ENCODE measurements around the gene ALG3.

ALG3 gene

DNA sequence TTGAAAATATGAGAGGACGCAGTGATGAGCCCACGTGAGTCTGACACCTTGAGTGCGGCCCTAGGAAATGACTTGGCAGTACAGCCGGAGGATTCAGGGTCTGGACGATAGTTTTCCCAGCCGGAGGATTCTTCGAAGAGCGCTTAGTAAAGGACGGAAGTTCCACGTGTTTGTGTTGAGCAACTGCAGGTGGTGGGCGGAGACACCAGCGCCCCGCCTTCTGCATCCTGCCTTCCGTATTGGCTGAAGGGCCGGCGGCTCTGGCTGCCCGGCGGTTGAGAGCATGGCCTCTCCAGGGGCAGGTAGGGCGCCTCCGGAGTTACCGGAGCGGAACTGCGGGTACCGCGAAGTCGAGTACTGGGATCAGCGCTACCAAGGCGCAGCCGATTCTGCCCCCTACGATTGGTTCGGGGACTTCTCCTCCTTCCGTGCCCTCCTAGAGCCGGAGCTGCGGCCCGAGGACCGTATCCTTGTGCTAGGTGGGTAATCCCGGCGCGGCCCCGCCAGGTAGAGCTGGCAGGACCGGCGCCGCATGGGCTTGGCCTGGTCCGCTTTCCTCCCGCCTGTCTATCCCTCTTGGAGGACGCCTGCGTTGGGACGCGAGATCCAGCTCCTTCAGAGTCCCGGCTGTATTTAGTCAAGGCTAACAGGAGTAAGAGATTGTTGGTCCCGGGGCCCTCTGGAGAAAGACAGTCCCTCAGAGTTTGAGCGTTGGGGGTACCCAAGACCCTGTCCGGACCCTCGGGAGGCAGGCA is 827 bp upstream of the ALG3 start, which contains the start of gene EEF1AKMT4:
EEF1AKMT4 (plus strand) TSS at position 261 of the 755 bp plus-strand sequence; CDS start at position 284, 23 bp downstream.
- TF ChIP-seq GATA3 (IDR thresholded peaks at IDR 0.05; ENCODE audit: low read depth, low read length) (no peak), GATA2 (IDR thresholded peaks at IDR 0.05; ENCODE audit: low read depth, low read length) (no peak)

DNA sequence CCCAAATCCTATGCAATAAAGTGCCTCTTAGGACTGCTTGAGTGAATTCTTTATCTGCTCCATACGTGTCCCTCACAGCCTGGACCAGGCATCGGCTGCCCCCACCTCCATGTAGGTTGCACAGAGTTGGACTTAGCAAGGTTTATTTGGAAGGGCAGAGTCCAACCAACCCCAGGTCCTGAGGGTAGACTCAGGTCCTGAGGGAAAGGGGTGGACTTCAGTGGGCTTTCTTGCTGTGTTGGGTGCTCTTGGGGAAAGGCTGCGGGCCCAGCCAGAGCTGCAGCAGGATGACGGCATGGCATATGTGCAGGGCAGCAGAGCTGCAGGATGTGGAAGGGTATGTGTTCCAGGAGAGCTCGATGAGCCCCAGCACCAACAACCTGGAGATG is 6.5 kb downstream of the ALG3 start:
- TF ChIP-seq GATA3 (IDR thresholded peaks at IDR 0.05; ENCODE audit: low read depth, low read length) (no peak), GATA2 (IDR thresholded peaks at IDR 0.05; ENCODE audit: low read depth, low read length) (no peak)

DNA sequence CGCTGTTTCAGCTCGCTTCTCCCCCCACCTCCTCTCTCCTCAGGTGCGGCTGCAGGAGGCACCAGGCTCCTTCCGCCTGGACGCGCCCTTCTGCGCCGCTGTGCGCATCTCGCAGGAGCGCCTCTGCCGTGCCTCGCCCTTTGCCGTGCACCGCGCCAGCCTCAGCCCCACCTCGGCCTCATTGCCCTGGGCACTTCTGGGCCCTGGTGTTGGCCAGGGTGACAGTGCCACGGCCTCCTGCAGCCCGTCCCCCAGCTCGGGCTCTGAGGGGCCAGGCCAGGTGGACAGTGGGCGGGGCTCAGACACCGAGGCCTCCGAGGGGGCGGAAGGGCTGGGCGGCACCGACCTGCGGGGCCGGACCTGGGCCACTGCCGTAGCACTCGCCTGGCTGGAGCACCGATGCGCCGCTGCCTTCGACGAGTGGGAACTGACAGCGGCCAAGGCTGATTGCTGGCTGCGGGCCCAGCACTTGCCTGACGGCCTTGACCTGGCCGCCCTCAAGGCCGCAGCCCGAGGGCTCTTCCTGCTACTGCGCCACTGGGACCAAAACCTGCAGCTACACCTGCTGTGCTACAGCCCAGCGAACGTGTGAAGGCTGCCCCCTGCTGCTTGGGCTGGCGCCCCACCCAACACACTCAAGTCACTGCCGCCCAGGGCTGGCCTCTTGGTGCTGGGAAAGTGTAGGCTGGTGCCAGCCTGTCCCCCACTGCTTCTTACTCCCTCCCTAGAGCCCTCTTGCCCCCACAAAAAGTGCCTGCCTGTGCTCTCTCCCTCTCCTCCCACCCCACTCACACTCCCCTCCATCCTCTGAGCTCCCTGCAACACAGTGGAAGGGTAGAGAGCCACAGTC is 7.1 kb downstream of the ALG3 start:
- TF ChIP-seq GATA2 (IDR thresholded peaks at IDR 0.05; ENCODE audit: low read depth, low read length) (no peak), GATA3 (IDR thresholded peaks at IDR 0.05; ENCODE audit: low read depth, low read length) (no peak)

DNA sequence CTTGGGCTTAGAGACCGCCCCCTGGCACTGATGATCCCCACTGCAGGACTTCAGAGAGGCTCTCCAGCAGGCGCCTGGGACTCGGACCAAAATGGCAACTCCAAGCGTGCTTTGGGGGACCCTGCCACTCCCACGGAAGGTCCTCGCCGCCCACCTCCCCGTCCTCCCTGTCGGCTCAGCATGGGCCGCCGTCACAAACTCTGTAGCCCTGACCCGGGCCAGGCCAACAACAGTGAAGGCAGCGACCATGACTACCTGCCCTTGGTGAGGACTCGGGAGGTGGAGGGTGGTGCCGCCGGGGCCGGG is 7.7 kb downstream of the ALG3 start:
- TF ChIP-seq GATA3 (IDR thresholded peaks at IDR 0.05; ENCODE audit: low read depth, low read length) (no peak), GATA2 (IDR thresholded peaks at IDR 0.05; ENCODE audit: low read depth, low read length) (no peak)

DNA sequence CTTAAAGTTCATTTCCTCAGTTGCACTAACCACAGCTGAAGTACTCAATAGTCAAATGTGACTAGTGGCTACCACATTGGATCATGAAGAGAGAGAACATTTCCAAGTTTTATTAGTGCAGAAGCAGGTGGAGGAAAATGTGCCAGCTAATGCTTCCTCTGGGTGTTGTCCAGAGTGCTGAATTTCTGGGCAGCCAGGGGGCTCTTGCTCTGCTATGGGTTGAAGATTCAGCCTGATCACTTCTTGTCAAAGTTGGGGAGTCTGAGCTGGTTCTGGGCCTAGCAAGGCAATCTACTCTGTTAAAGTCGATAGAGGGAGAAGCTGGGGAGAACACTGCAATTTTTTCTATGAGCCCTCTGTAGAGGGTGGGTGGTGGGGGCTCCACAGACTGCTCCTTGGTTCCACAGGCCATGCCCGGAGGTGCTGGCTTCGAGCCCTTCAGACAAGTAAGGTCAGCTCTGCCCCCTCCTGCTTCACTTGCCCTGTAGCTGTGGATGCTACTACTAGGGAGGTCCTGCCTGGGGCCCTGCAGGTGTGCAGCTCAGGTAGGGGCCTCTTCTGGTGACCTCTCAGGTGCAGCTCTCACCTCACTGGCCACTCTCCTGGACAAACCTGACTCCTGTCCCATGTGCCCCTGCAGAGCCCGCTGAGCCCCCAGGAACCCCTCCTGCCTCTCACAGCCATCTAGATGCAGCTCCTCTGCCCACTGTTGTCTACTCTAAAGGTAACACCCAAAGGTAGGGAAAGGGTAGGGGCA is 8.2 kb downstream of the ALG3 start:
- TF ChIP-seq GATA3 (IDR thresholded peaks at IDR 0.05; ENCODE audit: low read depth, low read length): no peak
- TF ChIP-seq GATA2 (IDR thresholded peaks at IDR 0.05; ENCODE audit: low read depth, low read length): no peak

DNA sequence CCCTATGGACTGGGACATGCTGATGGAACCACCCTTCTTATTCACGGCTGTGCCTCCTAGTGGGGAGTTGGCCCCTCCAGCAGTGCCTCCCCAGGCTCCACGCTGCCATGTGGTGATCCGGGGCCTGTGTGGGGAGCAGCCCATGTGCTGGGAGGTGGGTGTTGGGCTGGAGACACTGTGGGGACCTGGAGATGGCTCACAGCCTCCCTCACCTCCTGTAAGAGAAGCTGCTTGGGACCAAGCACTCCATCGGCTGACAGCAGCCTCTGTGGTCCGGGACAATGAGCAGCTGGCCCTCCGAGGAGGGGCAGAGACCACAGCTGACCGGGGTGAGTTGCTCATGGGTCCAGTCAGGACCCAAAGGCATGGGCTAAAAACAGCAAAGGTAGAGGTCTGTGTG is 9.1 kb downstream of the ALG3 start:
- no peak for TF ChIP-seq GATA2 (IDR thresholded peaks at IDR 0.05; ENCODE audit: low read depth, low read length)
- no peak for TF ChIP-seq GATA3 (IDR thresholded peaks at IDR 0.05; ENCODE audit: low read depth, low read length)

DNA sequence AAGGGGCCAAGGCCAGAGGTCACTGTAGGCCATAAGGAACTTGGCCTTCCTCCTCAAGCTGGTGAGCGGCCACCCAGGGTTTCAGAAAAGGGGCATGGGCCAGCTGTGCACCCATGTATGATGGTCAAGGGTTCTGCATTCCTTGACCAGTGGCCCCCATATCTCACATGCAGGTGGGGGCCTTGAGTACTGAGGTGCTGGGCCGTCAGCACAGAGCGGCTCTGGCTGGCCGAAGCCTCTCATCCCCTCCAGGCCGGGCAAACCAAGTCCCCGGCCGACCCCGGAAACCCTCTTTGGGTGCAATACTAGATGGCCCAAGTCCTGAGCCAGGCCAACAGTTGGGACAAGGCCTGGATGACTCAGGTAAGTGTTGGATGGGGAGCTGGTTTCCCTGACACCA is 9.5 kb downstream of the ALG3 start:
- TF ChIP-seq GATA2 (IDR thresholded peaks at IDR 0.05; ENCODE audit: low read depth, low read length) (no peak), GATA3 (IDR thresholded peaks at IDR 0.05; ENCODE audit: low read depth, low read length) (no peak)

DNA sequence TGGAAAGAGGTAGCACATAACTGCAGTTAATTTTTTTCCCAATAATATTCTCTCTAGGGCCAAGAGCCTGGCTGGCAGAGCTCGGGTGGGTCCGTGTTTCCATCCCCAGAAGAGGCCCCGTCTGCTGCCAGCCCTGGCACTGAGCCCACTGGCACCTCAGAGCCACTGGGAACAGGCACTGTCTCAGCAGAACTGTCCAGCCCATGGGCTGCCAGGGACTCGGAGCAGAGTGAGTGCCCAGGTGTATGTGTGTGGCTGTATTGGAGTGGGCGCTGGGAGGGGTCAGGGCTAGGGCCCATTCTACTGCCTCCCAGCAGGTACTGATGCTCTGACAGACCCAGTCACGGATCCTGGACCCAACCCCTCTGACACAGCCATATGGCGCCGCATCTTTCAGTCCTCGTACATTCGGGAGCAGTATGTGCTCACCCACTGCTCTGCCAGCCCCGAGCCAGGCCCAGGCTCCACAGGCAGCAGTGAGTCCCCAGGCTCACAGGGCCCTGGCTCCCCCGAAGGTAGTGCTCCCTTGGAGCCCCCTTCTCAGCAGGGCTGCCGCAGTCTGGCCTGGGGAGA is 10.4 kb downstream of the ALG3 start:
- TF ChIP-seq GATA3 (IDR thresholded peaks at IDR 0.05; ENCODE audit: low read depth, low read length): no peak
- no peak for TF ChIP-seq GATA2 (IDR thresholded peaks at IDR 0.05; ENCODE audit: low read depth, low read length)

DNA sequence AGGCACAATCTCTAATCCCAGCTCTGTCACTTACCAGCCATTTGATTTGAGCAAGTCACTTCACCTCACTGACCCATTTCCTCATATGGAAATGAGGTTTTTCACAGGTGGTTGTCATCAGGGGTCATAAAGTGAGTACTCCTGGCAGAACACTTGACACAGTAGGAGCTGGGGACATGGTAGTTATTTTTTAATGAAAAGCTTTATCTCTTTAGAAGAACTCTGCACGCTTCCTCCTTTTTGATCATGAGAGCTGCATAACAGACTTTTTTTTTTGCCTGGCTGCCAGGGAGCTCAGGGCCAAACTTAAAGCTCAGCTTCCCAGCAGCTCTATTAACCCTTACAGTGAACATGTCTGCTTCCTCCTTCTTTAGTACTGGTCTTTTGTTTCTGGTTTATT is 11.0 kb downstream of the ALG3 start:
- TF ChIP-seq GATA2 (IDR thresholded peaks at IDR 0.05; ENCODE audit: low read depth, low read length): no peak
- no peak for TF ChIP-seq GATA3 (IDR thresholded peaks at IDR 0.05; ENCODE audit: low read depth, low read length)

DNA sequence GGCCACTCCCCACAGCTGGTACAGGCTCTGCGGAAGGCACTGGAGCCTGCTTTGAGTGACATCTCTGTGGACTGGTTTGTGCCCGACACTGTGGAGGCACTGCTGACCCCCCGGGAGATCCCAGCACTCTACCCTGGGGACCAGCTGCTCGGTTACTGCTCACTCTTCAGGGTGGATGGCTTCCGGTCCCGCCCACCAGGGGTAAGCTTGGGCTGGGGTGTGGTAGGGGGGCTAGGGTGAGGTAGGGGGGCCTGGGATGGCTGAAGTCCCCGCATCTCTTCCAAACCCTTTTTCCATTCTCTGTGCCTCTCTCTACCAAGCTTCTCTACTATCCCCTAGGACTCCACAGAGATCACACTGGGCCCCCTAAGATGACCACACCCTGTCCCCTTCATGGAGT is 11.6 kb downstream of the ALG3 start:
- TF ChIP-seq GATA3 (IDR thresholded peaks at IDR 0.05; ENCODE audit: low read depth, low read length): no peak
- TF ChIP-seq GATA2 (IDR thresholded peaks at IDR 0.05; ENCODE audit: low read depth, low read length): no peak

DNA sequence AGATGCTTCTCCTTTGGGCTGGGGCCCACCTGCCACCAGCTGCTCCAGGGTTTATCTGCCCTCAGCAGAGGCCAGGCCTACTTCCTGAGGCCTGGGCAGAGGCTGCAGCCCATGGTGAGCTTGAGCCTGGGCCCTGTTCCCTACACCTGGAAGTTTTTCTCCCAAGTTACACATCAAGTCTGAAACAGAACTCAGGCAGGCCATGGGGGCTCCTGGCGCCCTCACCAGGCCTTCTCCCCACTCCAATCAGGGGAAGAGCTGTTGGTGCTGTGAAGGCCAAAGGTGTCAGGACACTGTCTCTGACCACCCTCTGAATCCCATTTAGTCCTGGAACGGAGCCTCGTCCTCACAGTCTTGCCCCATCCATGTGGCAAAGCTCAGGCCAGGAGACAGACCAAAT is 12.1 kb downstream of the ALG3 start:
- no peak for TF ChIP-seq GATA3 (IDR thresholded peaks at IDR 0.05; ENCODE audit: low read depth, low read length)
- TF ChIP-seq GATA2 (IDR thresholded peaks at IDR 0.05; ENCODE audit: low read depth, low read length): no peak

DNA sequence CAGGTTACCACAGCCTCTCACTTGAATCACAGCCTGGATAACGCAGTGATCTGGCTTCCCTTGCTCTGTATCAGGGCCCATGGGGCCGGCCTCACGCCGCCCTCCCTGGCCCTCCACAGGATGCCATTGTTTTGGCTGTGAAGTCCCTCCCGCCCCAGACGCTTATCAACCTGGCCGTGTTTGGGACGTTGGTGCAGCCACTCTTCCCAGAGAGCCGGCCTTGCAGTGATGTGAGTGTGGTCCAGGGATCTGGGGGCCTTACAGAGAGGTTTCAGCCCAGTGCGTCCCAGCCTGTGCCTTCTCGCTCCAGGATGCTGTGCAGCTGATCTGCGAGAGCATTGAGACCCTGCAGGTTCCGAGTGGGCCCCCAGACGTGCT is 12.7 kb downstream of the ALG3 start:
- TF ChIP-seq GATA2 (IDR thresholded peaks at IDR 0.05; ENCODE audit: low read depth, low read length) (no peak), GATA3 (IDR thresholded peaks at IDR 0.05; ENCODE audit: low read depth, low read length) (no peak)

DNA sequence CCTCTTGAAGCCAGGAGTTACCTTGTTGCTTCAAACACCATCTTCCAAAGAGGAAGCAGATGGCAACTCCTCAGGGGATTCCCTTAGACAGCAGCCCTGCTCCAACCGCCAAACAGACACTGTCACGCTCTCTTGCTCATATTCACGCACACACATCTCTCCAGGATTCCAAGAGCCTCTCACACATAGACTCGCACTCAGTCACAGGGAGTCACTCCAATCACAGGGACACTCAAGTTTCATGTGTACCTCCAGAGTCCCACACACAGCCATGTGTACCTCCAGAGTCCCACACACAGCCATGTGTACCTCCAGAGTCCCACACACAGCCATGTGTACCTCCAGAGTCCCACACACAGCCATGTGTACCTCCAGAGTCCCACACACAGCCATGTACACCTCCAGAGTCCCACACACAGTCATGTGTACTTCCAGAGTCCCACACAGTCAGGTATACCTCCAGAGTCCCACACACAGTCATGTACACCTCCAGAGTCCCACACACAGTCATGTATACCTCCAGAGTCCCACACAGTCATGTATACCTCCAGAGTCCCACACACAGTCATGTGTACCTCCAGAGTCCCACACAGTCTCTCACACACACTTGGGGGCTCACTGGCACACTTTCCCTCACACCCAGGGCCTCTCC is 13.3 kb downstream of the ALG3 start:
- TF ChIP-seq GATA2 (IDR thresholded peaks at IDR 0.05; ENCODE audit: low read depth, low read length) (no peak), GATA3 (IDR thresholded peaks at IDR 0.05; ENCODE audit: low read depth, low read length) (no peak)
